ENCODE data around the gene MARCHF10.
"Not testable (repeated sequence)": the region's sequence is repeated elsewhere in the genome, so short reads cannot be mapped to it uniquely, and the experiment has no call there.

The MARCHF10 gene, protein sequence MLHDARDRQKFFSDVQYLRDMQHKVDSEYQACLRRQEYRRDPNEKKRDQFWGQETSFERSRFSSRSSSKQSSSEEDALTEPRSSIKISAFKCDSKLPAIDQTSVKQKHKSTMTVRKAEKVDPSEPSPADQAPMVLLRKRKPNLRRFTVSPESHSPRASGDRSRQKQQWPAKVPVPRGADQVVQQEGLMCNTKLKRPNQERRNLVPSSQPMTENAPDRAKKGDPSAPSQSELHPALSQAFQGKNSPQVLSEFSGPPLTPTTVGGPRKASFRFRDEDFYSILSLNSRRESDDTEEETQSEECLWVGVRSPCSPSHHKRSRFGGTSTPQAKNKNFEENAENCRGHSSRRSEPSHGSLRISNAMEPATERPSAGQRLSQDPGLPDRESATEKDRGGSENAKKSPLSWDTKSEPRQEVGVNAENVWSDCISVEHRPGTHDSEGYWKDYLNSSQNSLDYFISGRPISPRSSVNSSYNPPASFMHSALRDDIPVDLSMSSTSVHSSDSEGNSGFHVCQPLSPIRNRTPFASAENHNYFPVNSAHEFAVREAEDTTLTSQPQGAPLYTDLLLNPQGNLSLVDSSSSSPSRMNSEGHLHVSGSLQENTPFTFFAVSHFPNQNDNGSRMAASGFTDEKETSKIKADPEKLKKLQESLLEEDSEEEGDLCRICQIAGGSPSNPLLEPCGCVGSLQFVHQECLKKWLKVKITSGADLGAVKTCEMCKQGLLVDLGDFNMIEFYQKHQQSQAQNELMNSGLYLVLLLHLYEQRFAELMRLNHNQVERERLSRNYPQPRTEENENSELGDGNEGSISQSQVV

GRCh38 chr17:62807812-62808575 is at the start of gene MARCHF10:
Gene MARCHF10, minus strand, starts transcription at chr17:62808314. Its CDS starts 6,579 bp downstream, at chr17:62801735.
- DNase-seq (ENCODE audit: low read depth in 2 of 3, low spot score in 1 of 3): peak in 1 of 3 donors; percentile 9

DNA sequence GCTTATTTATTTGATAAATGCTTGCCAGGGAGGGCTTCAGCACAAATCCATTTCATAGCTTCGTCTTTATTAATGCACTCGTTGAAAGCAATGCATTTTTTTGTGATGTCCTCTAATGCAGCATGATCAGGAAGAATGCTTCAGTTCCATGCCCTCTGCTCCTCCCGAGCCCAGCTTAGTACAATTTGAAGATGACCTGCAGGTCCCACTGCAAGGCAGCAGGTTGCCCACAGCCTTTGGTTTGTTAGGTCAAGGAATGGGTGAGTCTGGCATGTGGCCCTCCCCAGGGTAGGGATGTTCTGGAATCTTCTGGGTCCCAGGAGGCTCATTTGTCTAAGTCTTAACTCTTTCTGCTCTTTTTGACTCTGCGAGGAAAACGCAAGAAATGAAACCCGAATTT is 49.4 kb upstream of the MARCHF10 start:
- no peak for DNase-seq (ENCODE audit: low read depth in 2 of 3, low spot score in 1 of 3)

DNA sequence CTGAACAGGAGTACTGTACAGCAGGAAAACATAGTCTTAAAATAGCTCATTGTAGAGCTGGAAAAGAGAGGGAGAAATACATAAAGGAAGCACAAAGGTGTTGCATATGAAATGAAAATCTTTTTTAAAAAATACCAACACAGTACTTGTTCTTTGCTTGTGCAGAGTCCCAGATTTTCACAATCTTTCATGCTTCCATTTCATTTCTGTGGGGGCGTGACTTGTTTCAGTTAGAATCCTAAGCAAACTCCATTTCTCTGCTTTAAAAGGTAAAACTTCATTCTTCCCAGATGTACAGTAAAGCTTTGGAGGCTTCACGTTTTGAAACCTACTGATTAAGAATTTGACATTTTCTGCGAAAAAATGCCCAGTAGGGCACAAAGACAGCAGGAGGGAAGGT is 48.5 kb upstream of the MARCHF10 start:
- DNase-seq (ENCODE audit: low read depth in 2 of 3, low spot score in 1 of 3): no peak

DNA sequence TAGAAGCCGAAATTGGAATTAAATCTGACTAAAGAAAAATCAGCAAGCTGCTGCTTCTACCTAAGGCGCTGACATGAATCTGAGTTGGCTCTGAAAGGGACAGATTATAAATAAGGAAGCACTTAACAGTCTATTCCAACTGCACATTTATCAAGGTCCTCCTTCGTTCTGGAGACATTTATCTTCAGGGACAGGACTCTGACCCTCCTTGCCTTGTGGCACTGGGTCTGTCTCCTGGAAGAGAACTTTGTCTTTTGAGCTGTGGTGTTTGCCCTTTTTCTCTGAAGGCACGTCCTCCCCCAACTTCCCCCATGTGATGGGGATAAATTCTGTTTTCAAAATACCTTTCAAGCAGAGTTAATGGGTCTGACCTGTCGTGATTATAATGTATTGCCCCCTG is 47.0 kb upstream of the MARCHF10 start:
- no peak for DNase-seq (ENCODE audit: low read depth in 2 of 3, low spot score in 1 of 3)

- no peak for DNase-seq (ENCODE audit: low read depth in 2 of 3, low spot score in 1 of 3)
Measured at GRCh38 chr17:62854098-62854680, 46.1 kb upstream of the MARCHF10 start.

DNA sequence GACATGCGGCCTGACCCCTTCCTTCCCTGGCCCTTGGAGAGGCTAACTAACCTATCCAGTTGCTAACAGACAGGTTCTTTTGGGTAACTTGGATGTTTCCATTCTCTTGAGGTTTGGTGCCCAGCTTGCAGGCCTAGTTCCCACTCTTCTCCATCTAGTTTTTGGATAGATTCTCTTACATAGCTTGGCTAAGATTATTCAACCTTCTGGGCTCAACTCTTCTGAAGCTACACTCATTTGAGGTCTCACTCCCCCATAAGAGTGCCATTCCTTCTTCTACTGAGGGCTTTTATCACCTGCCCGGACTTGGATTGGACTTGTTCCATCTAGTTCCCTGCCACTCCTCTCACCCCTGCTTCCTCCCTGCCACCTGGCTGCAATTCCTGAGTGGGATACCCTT is 44.1 kb upstream of the MARCHF10 start:
- no peak for DNase-seq (ENCODE audit: low read depth in 2 of 3, low spot score in 1 of 3)

DNA sequence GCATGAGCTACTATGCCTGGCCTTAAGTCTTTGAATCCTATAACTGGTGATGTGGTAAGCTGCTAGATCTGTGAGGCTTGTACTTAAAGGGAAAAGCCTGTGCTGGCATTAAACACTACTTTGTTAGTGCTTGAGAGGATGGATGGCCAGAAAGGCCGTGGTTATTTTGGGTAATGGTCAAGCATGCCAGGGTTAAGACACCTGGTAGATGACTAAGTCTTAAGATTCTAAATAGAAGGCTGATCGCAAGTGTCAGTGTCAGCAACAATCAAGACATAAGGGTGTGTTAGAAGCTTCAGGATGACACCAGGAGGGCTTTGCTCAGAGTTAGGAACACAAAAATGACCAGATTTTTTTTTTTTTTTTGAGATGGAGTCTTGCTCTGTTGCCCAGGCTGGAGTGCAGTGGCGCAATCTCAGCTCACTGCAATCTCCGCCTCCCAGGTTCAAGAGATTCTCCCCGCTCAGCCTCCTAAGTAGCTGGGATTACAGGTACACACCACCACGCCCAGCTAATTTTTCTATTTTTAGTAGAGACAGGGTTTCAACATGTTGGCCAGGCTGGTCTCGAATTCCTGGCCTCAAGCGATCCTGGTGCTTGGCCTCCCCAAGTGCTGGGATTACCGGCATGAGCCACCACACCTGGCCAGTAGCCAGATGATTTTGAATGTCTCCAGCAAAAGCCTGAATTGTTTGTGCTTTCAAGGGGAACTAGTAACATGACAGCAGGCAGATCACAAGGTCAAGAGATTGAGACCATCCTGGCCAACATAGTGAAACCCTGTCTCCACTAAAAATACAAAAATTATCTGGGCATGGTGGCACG is 41.7 kb upstream of the MARCHF10 start:
- DNase-seq (ENCODE audit: low read depth in 2 of 3, low spot score in 1 of 3): not testable (repeated sequence)

GRCh38 chr17:62848334-62848733 is 40.2 kb upstream of the MARCHF10 start:
- no peak for DNase-seq (ENCODE audit: low read depth in 2 of 3, low spot score in 1 of 3)

- DNase-seq (ENCODE audit: low read depth in 2 of 3, low spot score in 1 of 3): no peak
Measured at GRCh38 chr17:62847426-62847825, 39.3 kb upstream of the MARCHF10 start.

- DNase-seq (ENCODE audit: low read depth in 2 of 3, low spot score in 1 of 3): no peak
Measured at GRCh38 chr17:62840871-62841270, 32.8 kb upstream of the MARCHF10 start.

- not testable (repeated sequence) for DNase-seq (ENCODE audit: low read depth in 2 of 3, low spot score in 1 of 3)
Measured at GRCh38 chr17:62833816-62834215, 25.7 kb upstream of the MARCHF10 start.

GRCh38 chr17:62832405-62832804 is 24.3 kb upstream of the MARCHF10 start:
- DNase-seq (ENCODE audit: low read depth in 2 of 3, low spot score in 1 of 3): no peak

DNA sequence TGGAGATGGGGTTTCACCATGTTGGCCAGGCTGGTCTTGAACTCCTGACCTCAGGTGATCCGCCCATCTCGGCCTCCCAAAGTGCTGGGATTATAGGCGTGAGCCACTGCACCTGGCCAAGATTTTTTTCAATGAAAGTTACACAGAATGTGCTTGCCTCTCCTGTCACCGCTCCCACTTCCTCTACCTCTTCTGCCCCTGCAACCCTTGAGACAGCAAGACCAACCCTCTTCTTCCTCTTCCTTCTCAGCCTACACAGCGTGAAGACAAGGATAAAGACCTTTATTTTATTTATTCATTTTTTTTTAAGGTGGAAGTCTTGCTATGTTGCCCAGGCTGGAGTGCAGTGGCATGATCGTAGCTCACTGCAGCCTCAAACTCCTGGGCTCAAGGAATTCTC is 23.0 kb upstream of the MARCHF10 start:
- DNase-seq (ENCODE audit: low read depth in 2 of 3, low spot score in 1 of 3): not testable (repeated sequence)

DNA sequence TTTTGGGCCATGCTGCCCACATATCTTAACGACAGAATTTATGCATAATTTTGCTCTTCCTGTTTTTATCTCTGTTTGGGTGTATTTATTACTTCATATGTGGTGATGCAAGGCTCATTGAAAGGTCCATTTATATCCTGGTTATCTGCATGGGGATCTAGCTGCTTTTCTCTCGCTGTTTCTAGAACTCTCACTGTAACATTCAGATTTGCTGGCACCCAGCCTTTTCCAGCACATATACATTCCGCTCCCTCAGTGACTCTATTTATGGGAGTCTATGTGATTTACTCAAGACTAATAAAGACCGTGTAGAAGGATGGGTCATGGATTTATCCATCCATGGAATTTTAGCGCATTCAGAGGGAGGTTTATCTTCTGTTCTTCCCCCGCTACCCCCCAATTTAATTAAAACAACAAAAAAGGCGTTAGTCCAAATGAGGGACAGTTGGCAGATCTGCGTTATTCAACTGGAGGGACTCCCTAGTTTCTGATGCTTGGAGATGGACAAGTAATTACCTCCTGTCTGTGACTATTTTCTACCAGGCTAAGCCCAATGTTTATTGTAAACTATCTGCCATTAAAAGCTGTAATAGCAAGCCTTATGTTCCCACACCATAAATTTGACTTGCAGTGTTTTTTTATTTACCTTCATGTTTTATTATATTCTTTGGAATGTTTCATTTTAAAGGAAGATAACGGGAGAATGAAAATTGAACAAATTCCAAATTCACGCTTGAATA is 19.8 kb upstream of the MARCHF10 start:
- DNase-seq (ENCODE audit: low read depth in 2 of 3, low spot score in 1 of 3): no peak

DNA sequence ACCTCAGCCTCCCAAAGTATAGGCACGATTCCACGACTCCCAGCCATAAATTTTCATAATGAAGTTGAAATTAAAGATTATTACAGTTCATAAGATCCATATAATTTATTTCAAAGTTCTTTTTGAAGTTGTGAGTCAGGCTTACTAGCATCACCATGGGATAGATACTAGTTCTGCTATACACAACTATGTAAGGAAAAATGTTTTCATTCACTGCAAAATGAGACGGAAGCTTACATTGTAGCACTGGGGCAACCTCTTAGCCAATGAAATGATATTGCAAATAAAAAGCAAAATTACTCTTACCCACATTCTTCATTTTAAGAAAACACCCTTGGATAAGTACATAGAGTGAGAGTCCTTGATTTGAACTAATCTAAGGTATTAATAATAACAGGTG is 18.8 kb upstream of the MARCHF10 start:
- DNase-seq (ENCODE audit: low read depth in 2 of 3, low spot score in 1 of 3): no peak

- no peak for DNase-seq (ENCODE audit: low read depth in 2 of 3, low spot score in 1 of 3)
Measured at GRCh38 chr17:62825182-62825581, 17.1 kb upstream of the MARCHF10 start.

DNA sequence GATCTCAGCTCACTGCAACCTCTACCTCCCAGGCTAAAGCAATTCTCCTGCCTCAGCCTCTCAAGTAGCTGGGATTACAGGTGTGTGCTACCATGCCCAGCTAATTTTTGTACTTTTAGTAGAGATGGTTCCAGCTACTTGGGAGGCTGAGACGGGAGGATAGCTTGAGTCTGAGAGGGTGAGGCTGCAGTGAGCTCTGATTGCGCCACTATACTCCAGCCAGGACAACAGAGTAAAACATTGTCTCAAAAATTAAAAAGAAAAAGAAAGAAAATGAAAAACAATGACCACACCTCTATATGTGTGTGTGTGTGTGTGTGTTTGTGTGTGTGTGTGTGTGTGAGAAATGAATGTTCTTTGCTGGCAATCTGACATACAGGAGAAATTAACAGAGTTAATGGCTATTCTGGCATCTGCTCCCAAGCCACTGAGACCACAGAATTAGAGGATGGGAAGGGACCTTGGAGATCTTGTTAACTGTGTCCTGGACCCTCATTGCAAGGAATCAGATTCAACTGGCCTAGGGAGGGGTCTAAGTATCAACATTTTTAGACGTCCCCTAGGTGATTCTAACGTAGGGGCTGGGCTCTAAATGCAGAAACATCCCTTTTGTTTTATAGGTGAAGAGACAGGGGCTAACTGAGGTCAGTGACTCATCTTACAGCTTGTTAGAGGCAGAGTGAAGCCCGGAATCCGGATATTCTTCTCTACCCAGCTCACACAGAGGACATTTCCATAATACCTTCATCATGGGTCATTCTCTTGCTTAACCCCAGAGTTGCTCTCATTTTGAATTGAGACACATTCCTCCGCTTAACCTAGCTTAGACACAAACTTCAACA is 16.4 kb upstream of the MARCHF10 start:
- DNase-seq (ENCODE audit: low read depth in 2 of 3, low spot score in 1 of 3): no peak

DNA sequence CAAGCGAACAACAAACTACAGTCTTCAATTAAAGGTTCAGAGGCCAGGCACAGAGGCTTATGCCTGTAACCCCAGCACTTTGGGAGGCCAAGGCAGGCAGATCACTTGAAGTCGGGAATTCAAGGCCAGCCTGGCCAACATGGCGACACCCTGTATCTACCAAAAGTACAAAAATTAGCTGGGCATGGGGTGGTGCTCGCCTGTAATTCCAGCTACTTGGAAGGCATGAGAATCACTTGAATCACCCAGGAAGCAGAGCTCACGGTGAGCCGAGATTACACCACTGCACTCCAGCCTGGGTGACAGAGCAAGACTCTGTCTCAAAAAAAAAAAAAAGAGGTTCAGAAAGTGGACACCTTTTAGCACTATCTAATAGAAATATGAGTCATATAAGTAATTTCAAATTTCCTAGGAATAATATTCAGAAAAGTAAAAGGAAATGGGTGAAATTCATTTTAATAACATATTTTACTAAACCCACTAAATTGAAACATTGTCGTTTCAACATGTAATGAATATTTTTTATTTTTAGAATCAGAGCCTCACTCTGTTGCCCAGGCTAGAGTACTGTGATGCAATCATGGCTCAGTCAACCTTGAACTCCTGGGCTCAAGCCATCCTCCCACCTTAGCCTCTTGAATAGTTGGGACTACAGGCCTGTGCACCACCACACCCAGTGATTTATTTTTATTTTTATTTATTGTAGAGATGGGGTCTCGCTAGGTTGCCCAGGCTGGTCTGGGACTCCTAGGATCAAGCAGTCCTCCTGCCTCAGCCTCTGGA is 15.2 kb upstream of the MARCHF10 start:
- no peak for DNase-seq (ENCODE audit: low read depth in 2 of 3, low spot score in 1 of 3)
